Left cardiac atrium (tissue), 4 donors: ENCODE results near the gene KIAA1217. TPM values are rescaled to one million over a fixed set of nuclear protein-coding genes. Genes with fewer than 3 reads are reported as not detected.
A peak's percentile ranks its signal among the peaks of the same experiment; 100 is the strongest.

Source experiments
- ATAC-seq, 2 donors: fragments of 200-7000 bp; cut with Tn5 transposase; one replicate each; pipeline ENCODE4 v1.9.1; 2020; ENCODE audit warnings: mild to moderate bottlenecking in 2 of 2, moderate library complexity in 2 of 2
- DNase-seq: peaks from one replicate; pipeline ENCODE4 v3.0.0-alpha.2; 2020
- intact Hi-C, 2 donors: fragments of 100-400 bp; cut with DNase I; formaldehyde crosslinking; loops; one replicate each; pipeline versions ENCODE4 v1.14.1 to v1.15.1; 2022 to 2023
- total RNA-seq, 2 donors: library from RNA; stranded (reverse); fragmentation: NEBNext Ultra II Directional; extraction: Animal tissue kit (Norgen Biotek cat#: 25700); gene quantifications; one replicate each; pipeline ENCODE4 v1.2.1, GENCODE V29; 2021
- donor health status: DM: no; HTN: yes; CAD: no.
- donor health status: DM: no; HTN: yes; CAD: no; lungs with severe emphysema.
- donor health status: DM: yes; HTN: yes; CAD: no.
- donor health status: Dilated cardiomyopathy.

Gene KIAA1217
- total RNA-seq, 2 donors from 2014 or later, result 19.5 to 32.6 TPM

- DNase-seq (no peak), ATAC-seq (no peak)
- intact Hi-C loops, result no loop called here
Measured at GRCh38 chr10:24533981-24534380, 325.0 kb downstream of the KIAA1217 start.

- DNase-seq (no peak), ATAC-seq (no peak)
- intact Hi-C loops, result no loop called here
Measured at GRCh38 chr10:24536636-24537035, 327.7 kb downstream of the KIAA1217 start.

- intact Hi-C loops, result no loop called here
- DNase-seq, result no peak
- ATAC-seq, result no peak
Measured at GRCh38 chr10:24541239-24541753, 332.4 kb downstream of the KIAA1217 start.

GRCh38 chr10:24542314-24543270 lies 333.7 kb downstream of the KIAA1217 start:
- intact Hi-C loops, result no loop called here
- ATAC-seq (no peak), DNase-seq (no peak)

GRCh38 chr10:24544776-24545175 lies 335.8 kb downstream of the KIAA1217 start:
- intact Hi-C loops, result no loop called here
- no peak for ATAC-seq
- no peak for DNase-seq

GRCh38 chr10:24545585-24545984 lies 336.6 kb downstream of the KIAA1217 start:
- ATAC-seq, result no peak
- DNase-seq, result no peak
- intact Hi-C loops, result no loop called here

DNA sequence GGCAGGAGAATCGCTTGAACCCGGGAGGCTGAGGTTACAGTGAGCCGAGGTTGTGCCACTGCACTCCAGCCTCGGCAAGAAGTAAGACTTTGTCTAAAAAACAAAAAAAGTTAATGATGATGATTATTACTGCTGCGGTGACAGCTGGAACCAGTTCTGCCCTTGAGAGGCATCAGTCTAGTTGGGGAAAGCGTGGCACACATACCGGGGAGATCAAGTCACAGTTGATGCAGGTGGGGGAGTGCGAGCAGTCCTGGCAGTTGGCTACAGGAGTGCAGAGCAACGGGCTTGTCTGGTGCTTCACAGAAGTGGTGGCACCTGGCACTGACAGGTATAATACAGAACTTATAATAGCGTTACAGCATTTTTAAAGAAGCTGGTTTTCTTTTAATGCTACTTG lies 341.7 kb downstream of the KIAA1217 start:
- DNase-seq (no peak), ATAC-seq (no peak)
- intact Hi-C loops, result no loop called here

DNA sequence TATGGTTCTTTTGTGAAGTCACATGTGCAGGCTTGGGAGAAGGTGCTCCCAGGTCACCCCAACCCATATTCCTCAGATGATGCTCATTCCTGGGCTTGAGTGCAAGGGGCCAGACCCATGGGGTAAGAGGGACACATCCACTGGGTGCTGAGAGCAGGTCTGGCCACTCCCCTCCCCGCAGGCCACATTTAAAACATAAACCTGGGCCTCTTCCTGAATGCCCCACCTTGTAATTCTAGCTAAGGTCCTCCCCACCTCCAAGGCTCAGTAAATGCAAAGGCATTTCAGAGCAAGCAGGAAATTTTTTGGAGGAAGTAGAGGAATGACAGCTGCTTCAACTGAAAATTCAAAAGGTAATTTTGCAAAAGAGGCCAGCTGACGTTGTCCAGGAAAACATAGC lies 342.2 kb downstream of the KIAA1217 start:
- no peak for ATAC-seq
- intact Hi-C loops, result no loop called here

DNA sequence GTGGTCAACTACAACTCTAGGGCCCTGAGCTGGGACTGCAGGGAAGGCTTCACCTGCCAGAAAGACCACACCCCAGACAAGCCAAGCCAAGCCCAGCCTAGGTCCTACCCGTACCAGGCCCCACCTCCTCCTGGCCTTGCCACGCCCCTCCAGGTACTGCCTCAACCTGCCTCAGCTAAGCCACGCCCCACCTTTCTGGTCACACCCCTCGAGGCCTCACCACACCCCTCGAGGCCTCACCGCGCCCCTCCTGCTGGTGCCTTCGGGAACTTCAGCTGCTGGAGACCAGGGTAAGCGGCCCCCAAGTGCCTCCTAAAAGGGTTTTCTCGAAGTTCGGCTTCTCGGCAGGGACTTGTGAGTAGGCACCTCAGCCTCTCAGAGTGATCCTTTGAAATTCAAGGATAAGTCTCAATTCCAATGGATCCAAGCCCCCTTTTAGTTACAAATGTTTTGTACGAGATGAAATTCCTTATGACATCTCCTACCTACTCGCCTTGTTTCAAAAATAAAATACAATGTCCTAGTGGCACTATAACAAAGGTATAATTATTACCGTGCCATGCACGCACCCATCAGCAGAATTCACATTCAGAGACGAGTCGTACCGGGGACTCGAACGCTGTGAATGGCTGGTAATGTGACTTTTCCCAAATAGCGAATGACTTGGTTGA lies 343.5 kb downstream of the KIAA1217 start:
- no peak for DNase-seq
- intact Hi-C loops, result no loop called here
- ATAC-seq, result peak in 1 of 2 donors; percentile 14

More for the DNA sequence above, 342.2 kb downstream of the KIAA1217 start:
- DNase-seq, result no peak

DNA sequence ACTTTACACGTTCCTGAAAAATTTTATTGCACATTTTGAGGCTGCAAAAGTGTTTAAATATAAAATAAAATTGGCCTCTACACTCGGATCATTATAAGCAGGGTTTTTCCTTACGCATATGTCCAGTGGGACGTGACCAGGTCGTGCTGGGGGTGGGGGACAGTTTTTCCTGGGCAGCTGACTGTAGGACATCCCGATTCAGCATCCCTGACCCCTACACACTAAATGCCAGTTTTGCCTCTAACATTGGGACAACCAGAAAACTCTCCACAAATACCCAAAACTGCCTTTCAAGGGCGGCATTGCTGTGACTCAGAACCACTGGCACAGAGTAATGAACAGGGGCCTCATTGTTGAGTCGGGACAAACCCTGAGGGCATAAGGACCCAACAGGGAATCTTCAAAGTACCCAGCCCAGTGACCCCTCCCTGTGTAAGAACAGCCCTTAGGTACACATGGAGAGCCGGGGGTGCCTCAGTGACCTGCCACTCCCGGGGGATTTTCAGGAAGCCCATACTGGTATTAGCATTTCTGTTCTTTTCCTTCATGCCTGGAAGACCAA lies 344.2 kb downstream of the KIAA1217 start:
- no peak for DNase-seq
- ATAC-seq, result no peak
- intact Hi-C loops, result no loop called here

DNA sequence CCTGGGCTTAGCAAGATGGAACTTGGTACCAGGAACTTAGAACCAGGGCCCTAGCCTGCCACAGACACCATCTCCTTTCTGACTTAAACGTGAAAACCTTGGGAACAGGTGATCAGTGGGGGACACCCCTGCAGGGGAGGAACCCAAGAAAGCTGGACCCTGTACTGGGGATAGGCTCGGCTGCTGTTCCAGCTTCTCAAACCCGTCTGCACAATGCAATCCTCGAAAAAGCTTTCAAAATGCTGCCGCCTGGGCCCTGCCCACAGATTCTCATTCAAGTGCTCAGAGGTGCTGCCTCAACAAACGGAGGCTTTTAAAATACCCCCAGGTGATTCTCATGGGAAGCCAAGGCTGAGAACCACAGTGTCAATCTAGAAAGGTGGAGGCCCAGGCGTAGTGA lies 345.1 kb downstream of the KIAA1217 start:
- intact Hi-C loops, result no loop called here
- DNase-seq (no peak), ATAC-seq (no peak)

GRCh38 chr10:24556126-24556749 lies 347.3 kb downstream of the KIAA1217 start:
- ATAC-seq (no peak), DNase-seq (no peak)
- intact Hi-C loops, result no loop called here

- DNase-seq (no peak), ATAC-seq (peak; percentile 22 to 44)
- intact Hi-C loops, result no loop called here
Measured at GRCh38 chr10:24556750-24557742, 348.1 kb downstream of the KIAA1217 start.

- ATAC-seq, result no peak
- intact Hi-C loops, result no loop called here
- no peak for DNase-seq
Measured at GRCh38 chr10:24561453-24561852, 352.5 kb downstream of the KIAA1217 start.

DNA sequence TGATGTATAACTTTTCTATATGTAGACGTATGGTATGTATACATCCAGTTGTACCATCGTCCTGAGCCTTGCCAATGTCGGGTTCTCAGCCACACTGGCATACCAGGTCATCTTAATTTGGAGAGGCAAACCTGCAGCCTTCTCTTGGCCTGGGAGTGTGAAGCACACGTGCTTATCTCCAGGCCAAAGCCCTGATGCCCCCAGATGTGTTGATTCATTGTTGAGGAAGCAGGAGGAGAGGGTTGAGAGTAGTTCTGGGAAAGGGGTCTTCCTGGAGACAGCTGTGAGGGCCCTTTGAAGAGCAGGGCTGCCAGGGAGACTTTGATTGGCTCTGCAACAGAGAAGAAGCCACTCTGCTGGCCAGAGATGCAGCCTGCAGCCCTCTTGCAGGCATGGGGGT lies 359.1 kb downstream of the KIAA1217 start:
- intact Hi-C loops, result no loop called here
- no peak for ATAC-seq
- no peak for DNase-seq

- DNase-seq (no peak), ATAC-seq (no peak)
- intact Hi-C loops, result no loop called here
Measured at GRCh38 chr10:24569330-24569796, 360.4 kb downstream of the KIAA1217 start.

DNA sequence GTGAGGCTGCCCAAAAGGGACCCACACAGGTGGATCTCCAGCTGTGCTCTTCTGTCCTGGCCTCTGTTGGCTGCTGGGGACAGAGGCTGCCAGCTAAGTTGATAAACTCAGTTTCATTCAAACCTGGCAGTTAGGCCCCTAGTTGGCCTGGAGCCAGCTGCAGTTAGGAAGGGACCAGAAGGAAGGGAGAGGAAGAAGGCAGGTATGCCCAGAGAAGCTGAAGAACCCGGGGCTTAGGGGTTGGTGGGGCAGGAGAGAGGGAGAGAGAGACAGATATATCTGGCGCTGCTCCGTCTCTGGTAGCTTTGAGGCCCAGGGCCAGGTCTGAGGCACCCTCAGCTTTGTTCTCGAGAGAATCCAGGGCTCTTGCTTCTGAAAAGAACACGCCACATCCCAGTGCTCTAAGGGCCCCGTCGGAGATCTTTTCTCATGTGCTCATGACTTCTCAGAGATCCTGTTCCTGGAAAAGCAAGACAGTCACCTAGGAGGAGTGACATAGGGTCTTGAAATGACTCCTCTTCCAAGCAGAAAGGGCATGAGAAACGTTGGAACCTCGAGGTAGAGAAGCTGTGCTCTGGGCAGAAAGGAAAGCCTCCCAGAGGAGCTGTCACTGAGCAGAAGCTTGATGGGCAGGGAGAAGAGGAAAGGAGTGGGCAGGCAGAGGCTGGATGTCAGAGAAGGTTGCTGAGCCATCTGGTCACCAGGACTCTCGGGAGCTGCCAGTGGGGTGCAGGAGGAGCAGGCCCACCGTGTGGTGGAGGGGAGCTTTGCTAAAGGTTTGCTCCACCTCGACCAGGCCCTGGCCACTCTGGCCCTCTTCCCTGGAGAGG lies 361.1 kb downstream of the KIAA1217 start:
- intact Hi-C loops, result no loop called here
- ATAC-seq, result no peak
- no peak for DNase-seq
